Left ventricle myocardium inferior (tissue), 1 donor: ENCODE data around the gene WIZ. TPM values are rescaled to one million over a fixed set of nuclear protein-coding genes. Genes with fewer than 3 reads are reported as not detected.
A peak's percentile ranks its signal among the peaks of the same experiment; 100 is the strongest.

Experiments
- DNase-seq: peaks from one replicate; pipeline ENCODE4 v3.0.0-alpha.2; 2020
- H3K27ac ChIP-seq: fragments of 200-600 bp; replicated peaks from 2 replicates; pipeline ENCODE4 v1.8.0; 2021
- H3K27me3 ChIP-seq: fragments of 200-600 bp; 2 replicates; pipeline ENCODE4 v1.8.0; 2021; ENCODE audit warnings: low read depth
- H3K36me3 ChIP-seq: fragments of 200-600 bp; 2 replicates; pipeline ENCODE4 v1.8.0; 2021
- H3K4me1 ChIP-seq: fragments of 200-600 bp; 2 replicates; pipeline ENCODE4 v1.8.0; 2021
- H3K4me3 ChIP-seq: fragments of 200-600 bp; 2 replicates; pipeline ENCODE4 v1.8.0; 2021; ENCODE audit warnings: mild to moderate bottlenecking, moderate library complexity
- H3K9me3 ChIP-seq: fragments of 200-600 bp; replicated peaks from 2 replicates; pipeline ENCODE4 v1.8.0; 2021
- CTCF ChIP-seq: fragments of 200-600 bp; IDR thresholded peaks from 2 replicates; pipeline ENCODE4 v1.8.0; 2021; ENCODE audit warnings: antibody characterized with exemption, mild to moderate bottlenecking, borderline replicate concordance
- intact Hi-C: fragments of 100-400 bp; cut with micrococcal nuclease; formaldehyde crosslinking; loops from one replicate; pipeline ENCODE4 v1.11.0; 2022
- total RNA-seq: library from RNA; stranded (reverse); fragmentation: NEBNext Ultra II Directional; extraction: Animal tissue kit (Norgen Biotek cat#: 25700); gene quantifications from one replicate; pipeline ENCODE4 v1.2.1, GENCODE V29; 2021
- donor health status: DM: no; HTN: yes; CAD: no; lungs with severe emphysema.

WIZ gene
- total RNA-seq, 1 donor from 2014 or later = 25.3 TPM

DNA sequence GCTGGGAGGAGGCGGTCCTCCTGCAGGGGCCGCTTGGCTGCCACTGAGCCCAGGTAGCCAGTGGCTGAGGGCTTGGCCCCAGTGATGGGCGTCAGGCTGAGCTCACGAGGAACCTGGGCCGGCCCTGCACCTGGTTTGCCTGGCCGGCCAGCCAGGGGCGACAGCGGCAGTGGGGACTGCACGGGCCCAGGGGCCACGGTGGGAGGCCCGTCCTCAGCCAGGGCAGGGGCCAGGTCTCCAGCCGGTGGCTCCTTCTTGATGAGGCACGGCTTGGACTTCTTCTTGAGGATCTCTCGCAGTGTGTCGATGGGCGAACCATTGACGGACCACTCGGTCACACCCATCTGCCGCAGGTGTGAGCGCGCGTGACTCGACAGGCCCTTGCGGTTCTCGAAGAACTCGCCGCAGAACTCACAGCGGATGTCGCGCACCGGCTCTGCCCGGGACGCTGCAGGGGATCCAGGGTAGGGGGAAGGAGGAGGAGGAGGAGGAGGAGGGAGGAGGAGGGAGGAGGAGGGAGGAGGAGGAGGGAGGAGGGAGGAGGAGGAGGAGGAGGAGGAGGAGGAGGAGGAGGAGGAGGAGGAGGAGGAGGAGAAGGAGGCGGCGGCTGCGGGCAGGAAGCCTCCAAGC is 24.3 kb downstream of the WIZ start:
- Histone ChIP-seq H3K27ac (no peak overlapping the region), H3K4me1 (peaks cover 46% of the 10 kb centered on the region), H3K27me3 (no peaks in the 10 kb centered on the region), H3K36me3 (peaks cover 58% of the 10 kb centered on the region), H3K9me3 (peaks cover 7% of the 10 kb centered on the region), H3K4me3 (no peak overlapping the region)
- no peak for TF ChIP-seq CTCF
- DNase-seq = no peak
- intact Hi-C loops = no loop called here

GRCh38 chr19:15424692-15425272 is 25.0 kb downstream of the WIZ start:
- no peak for TF ChIP-seq CTCF
- Histone ChIP-seq H3K4me3 (no peak overlapping the region), H3K36me3 (peaks cover 58% of the 10 kb centered on the region), H3K9me3 (peaks cover 7% of the 10 kb centered on the region), H3K4me1 (peaks cover 40% of the 10 kb centered on the region), H3K27me3 (no peaks in the 10 kb centered on the region), H3K27ac (no peak overlapping the region)
- DNase-seq = no peak
- intact Hi-C loops = no loop called here

DNA sequence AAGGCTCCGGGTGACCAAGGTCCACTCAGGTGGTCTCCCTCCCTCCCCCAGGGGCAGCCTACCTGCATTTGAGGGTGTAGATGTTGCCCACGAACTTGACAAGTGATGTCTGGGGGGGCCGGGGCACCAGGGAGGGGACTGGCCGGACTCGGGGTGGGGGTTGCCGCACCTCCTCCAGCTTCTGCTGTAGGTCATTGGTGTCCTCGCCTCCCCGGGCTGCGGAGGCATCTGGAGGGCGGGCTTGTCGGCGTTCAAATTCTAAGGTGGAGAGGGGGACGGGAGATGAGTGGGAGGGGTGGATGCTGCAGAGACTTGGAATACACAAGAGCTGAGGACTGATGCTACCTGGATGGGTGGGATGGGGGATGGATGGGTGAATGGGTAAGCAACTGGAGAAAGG is 25.6 kb downstream of the WIZ start:
- TF ChIP-seq CTCF = no peak
- intact Hi-C loops = no loop called here
- DNase-seq = no peak
- H3K9me3 ChIP-seq = peaks cover 7% of the 10 kb centered on the region
- peaks cover 39% of the 10 kb centered on the region for H3K4me1 ChIP-seq
- H3K27me3 ChIP-seq = no peaks in the 10 kb centered on the region
- no peak overlapping the region for H3K27ac ChIP-seq
- no peak overlapping the region for H3K4me3 ChIP-seq
- peaks cover 58% of the 10 kb centered on the region for H3K36me3 ChIP-seq

DNA sequence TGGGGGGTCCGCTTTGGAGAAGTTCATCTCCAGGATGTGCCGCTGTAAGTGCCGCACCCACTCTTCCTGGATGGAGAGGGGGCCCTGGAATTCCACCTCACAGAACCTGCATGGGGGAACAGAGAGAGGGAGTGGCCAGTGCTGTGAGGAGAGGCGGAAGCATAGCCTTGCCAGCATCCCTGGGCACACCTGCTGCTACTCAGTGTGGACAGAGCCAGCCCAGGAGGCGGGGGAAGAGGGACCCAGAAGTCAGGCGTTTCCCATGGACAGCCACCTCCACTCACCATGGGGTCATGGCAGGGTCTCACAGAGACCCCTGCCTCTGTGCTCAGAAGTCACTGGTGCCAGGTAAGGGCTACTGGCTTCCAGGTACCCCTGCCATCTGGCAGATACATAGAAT is 26.6 kb downstream of the WIZ start:
- intact Hi-C loops = no loop called here
- H3K4me1 ChIP-seq = peaks cover 36% of the 10 kb centered on the region
- no peak overlapping the region for H3K4me3 ChIP-seq
- TF ChIP-seq CTCF = no peak
- H3K27ac ChIP-seq = no peak overlapping the region
- H3K36me3 ChIP-seq = peaks cover 53% of the 10 kb centered on the region
- H3K9me3 ChIP-seq = peaks cover 7% of the 10 kb centered on the region
- H3K27me3 ChIP-seq = no peaks in the 10 kb centered on the region
- DNase-seq = no peak

- DNase-seq = no peak
- H3K36me3 ChIP-seq = peaks cover 50% of the 10 kb centered on the region
- H3K27ac ChIP-seq = peak overlapping the region; percentile 63
Measured at GRCh38 chr19:15422296-15423075, 27.3 kb downstream of the WIZ start.

More at GRCh38 chr19:15422296-15423075, 27.3 kb downstream of the WIZ start:
- Histone ChIP-seq H3K4me3 (peak overlapping the region; percentile 14), H3K4me1 (peaks cover 41% of the 10 kb centered on the region), H3K9me3 (peaks cover 7% of the 10 kb centered on the region), H3K27me3 (no peaks in the 10 kb centered on the region)
- intact Hi-C loops = no loop called here
- no peak for TF ChIP-seq CTCF
